Chondrocyte (in vitro differentiated cells): ENCODE data around the gene TOMM40. TPM values are rescaled to one million over a fixed set of nuclear protein-coding genes. Genes with fewer than 3 reads are reported as not detected.
A peak's percentile ranks its signal among the peaks of the same experiment; 100 is the strongest.

Source experiments
- DNase-seq: peaks from one replicate; pipeline ENCODE4 v3.0.0; 2021; ENCODE audit warnings: mixed read lengths, low spot score
- H3K27ac Mint-ChIP-seq: one replicate; pipeline ENCODE4 v1.8.0; 2021; ENCODE audit warnings: mild to moderate bottlenecking, moderate library complexity, mixed read lengths; ENCODE audit not compliant: unreplicated experiment
- H3K27me3 Mint-ChIP-seq: 2 replicates; pipeline ENCODE4 v1.8.0; 2021; ENCODE audit warnings: low read depth, mixed read lengths
- H3K36me3 Mint-ChIP-seq: 2 replicates; pipeline ENCODE4 v1.8.0; 2021; ENCODE audit warnings: low read depth, mixed read lengths
- H3K4me1 Mint-ChIP-seq: 2 replicates; pipeline ENCODE4 v1.8.0; 2021; ENCODE audit warnings: low read depth, mild to moderate bottlenecking, mixed read lengths
- H3K4me3 Mint-ChIP-seq: one replicate; pipeline ENCODE4 v1.8.0; 2021; ENCODE audit warnings: mild to moderate bottlenecking, moderate library complexity, mixed read lengths; ENCODE audit not compliant: unreplicated experiment
- H3K9me3 Mint-ChIP-seq: 2 replicates; pipeline ENCODE4 v1.8.0; 2021; ENCODE audit warnings: low read depth, mixed read lengths
- CTCF ChIP-seq: fragments of 200-600 bp; sonication (generic); IDR thresholded peaks from 2 replicates; pipeline ENCODE4 v1.5.0; 2021; ENCODE audit warnings: antibody characterized with exemption, mild to moderate bottlenecking, moderate library complexity
- total RNA-seq: library from RNA; stranded (reverse); gene quantifications from 3 replicates; pipeline ENCODE4 v1.2.1, GENCODE V29; 2021

TOMM40 gene
- total RNA-seq, 1 donor from 2014 or later: 40.9 TPM

GRCh38 chr19:44874317-44874716, 16.7 kb upstream of the TOMM40 start:
- no peaks in the 10 kb centered on the region for H3K9me3 Mint-ChIP-seq
- peaks cover 35% of the 10 kb centered on the region for H3K4me1 Mint-ChIP-seq
- no peak overlapping the region for H3K4me3 Mint-ChIP-seq

GRCh38 chr19:44875666-44876451, 15.2 kb upstream of the TOMM40 start:
- peaks cover 31% of the 10 kb centered on the region for H3K4me1 Mint-ChIP-seq
- H3K27me3 Mint-ChIP-seq: no peaks in the 10 kb centered on the region
- DNase-seq: no peak
- TF ChIP-seq CTCF: no peak
- H3K4me3 Mint-ChIP-seq: no peak overlapping the region
- H3K9me3 Mint-ChIP-seq: no peaks in the 10 kb centered on the region
- peaks cover 42% of the 10 kb centered on the region for H3K36me3 Mint-ChIP-seq
- H3K27ac Mint-ChIP-seq: peak overlapping the region; percentile 76

More at GRCh38 chr19:44874317-44874716, 16.7 kb upstream of the TOMM40 start:
- H3K36me3 Mint-ChIP-seq: peaks cover 44% of the 10 kb centered on the region
- TF ChIP-seq CTCF: no peak
- no peak for DNase-seq
- no peaks in the 10 kb centered on the region for H3K27me3 Mint-ChIP-seq
- H3K27ac Mint-ChIP-seq: no peak overlapping the region

GRCh38 chr19:44876930-44877535, 14.0 kb upstream of the TOMM40 start:
- no peaks in the 10 kb centered on the region for H3K27me3 Mint-ChIP-seq
- H3K4me3 Mint-ChIP-seq: no peak overlapping the region
- H3K27ac Mint-ChIP-seq: peak overlapping the region; percentile 6
- no peak for DNase-seq
- H3K36me3 Mint-ChIP-seq: peaks cover 43% of the 10 kb centered on the region
- no peaks in the 10 kb centered on the region for H3K9me3 Mint-ChIP-seq
- TF ChIP-seq CTCF: no peak
- peaks cover 33% of the 10 kb centered on the region for H3K4me1 Mint-ChIP-seq

- H3K4me1 Mint-ChIP-seq: peaks cover 38% of the 10 kb centered on the region
- H3K36me3 Mint-ChIP-seq: peaks cover 33% of the 10 kb centered on the region
- H3K4me3 Mint-ChIP-seq: no peak overlapping the region
- H3K9me3 Mint-ChIP-seq: no peaks in the 10 kb centered on the region
- no peaks in the 10 kb centered on the region for H3K27me3 Mint-ChIP-seq
- no peak for TF ChIP-seq CTCF
- peak overlapping the region; percentile 22 for H3K27ac Mint-ChIP-seq
- DNase-seq: no peak
These were observed 12.8 kb upstream of the TOMM40 start for GRCh38 chr19:44878120-44878865.
